ENCODE data around the gene RET.

RET gene

DNA sequence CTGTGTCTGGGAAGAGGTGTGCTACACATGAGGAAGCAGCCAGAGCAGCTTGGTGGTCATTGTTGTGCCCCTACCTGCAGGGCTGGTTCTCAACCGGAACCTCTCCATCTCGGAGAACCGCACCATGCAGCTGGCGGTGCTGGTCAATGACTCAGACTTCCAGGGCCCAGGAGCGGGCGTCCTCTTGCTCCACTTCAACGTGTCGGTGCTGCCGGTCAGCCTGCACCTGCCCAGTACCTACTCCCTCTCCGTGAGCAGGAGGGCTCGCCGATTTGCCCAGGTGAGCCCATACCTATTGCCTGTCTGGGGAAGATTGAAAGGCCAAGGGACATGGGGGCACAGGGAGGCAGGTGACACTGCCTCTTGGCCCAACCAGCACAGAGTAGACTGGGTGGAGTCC lies 32.1 kb downstream of the RET start:
- no peak for DNase-seq (ENCODE audit: low read depth in 3 of 3)

DNA sequence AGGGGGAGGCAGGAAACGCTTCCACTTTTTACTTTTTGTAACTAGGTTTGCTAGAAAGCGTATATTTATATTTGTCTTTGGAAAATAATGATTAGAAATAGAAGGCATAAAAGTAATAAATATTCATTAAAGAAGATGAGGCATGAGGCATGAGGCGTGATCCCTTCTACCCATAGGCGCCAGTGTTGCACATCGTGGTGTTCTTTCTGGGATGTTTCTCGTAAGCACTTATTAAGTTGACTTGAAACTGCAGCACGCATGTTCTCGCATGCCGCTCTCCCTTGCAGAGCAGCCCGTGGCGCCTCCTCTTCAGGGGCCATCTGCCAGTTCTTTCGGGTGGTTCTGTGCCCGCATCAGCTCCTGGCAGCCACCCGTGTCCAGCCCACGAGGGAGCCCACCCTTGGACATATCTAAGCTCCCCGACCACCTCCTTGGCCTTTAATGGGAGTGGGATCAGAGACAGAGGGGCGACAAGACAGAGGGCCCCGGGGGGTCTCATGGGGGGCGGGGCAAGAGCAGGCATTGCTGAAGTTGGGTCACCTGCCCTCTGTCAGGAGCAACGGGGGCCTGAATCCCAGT lies 32.9 kb downstream of the RET start:
- DNase-seq (ENCODE audit: low read depth in 3 of 3), result no peak

DNA sequence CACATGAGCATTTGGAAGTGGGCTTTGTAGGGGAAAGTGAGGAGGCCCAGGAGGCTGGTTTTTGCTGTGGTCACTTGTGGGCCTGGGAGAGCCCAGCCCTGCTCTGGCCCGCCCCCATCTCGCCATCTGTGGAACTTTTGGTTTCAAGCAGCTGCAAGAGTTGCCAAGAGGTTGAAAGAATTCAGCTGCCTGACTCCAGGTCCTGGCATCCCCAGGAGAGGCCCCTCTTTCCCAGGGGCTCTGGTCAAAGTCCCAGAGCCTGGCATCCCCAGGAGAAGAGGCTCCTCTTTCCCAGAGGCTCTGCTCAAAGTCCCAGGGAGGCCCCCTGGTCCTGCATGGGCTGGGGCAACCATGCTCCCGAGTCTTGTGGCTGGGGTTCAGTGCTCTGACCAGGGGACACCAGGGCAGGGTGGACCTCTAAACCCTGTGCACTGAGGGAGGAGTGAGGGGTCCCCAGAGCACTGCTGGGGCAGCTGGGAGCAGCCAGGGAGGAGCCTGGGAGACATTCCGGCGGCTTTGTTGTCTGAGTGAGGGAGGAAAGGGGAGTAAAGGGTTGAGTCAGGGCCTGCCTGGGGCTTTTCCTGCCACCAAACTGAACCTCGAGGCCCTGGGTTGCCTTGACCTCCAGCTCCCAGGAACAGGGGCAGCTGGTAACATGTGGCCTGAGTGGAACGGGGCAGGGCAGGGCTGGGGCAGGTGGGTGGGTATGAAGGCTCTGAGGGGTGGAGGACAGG lies 33.6 kb downstream of the RET start:
- no peak for DNase-seq (ENCODE audit: low read depth in 3 of 3)

DNA sequence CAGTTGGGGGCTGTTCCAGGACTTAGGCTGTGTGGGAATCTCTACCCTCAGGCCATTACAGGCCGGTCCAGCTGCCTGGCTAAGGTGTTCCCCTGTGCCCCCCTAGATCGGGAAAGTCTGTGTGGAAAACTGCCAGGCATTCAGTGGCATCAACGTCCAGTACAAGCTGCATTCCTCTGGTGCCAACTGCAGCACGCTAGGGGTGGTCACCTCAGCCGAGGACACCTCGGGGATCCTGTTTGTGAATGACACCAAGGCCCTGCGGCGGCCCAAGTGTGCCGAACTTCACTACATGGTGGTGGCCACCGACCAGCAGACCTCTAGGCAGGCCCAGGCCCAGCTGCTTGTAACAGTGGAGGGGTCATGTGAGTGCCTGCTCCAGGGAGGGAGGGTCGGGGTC lies 34.2 kb downstream of the RET start:
- no peak for DNase-seq (ENCODE audit: low read depth in 3 of 3)

DNA sequence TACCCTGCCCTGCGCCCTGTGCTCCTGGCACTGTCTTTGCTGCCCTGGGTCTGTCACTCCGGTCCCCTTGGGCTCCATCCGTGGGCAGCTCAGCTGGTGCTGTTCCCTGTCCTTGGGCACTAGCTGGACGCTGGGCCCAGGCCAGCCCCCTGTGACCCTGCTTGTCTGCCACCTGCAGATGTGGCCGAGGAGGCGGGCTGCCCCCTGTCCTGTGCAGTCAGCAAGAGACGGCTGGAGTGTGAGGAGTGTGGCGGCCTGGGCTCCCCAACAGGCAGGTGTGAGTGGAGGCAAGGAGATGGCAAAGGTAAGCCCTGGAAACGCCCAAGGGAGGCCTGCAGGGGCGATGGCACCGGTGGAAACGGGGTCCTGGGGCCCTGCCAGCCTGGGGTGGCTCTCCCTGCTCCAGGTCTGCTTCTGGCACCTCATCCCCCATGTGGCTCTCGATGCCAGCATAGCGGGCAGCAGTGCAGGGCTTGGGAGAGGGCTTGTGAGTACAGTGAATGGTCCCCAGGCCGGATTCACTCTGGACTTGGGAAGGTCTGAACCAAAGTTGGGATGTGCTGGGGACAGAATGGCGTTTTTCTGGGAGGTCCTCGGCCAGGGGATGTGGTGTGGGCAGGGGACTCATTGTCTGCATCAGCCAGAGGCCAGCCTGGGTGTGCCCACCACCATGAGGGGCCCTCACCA lies 35.2 kb downstream of the RET start:
- no peak for DNase-seq (ENCODE audit: low read depth in 3 of 3)

DNA sequence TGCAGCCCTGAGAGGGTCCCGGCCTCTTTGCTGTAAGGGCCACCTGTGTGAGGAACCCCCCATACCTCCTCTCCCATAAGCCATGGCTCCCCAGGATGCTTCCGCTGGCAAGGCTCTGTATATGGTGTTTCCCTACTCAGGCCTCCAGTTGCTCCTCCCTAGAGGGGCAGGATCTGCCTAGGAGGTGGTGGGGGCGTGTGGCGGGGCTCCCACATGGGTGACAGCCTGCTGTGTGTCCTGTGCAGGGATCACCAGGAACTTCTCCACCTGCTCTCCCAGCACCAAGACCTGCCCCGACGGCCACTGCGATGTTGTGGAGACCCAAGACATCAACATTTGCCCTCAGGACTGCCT lies 35.7 kb downstream of the RET start:
- DNase-seq (ENCODE audit: low read depth in 3 of 3), result no peak

DNA sequence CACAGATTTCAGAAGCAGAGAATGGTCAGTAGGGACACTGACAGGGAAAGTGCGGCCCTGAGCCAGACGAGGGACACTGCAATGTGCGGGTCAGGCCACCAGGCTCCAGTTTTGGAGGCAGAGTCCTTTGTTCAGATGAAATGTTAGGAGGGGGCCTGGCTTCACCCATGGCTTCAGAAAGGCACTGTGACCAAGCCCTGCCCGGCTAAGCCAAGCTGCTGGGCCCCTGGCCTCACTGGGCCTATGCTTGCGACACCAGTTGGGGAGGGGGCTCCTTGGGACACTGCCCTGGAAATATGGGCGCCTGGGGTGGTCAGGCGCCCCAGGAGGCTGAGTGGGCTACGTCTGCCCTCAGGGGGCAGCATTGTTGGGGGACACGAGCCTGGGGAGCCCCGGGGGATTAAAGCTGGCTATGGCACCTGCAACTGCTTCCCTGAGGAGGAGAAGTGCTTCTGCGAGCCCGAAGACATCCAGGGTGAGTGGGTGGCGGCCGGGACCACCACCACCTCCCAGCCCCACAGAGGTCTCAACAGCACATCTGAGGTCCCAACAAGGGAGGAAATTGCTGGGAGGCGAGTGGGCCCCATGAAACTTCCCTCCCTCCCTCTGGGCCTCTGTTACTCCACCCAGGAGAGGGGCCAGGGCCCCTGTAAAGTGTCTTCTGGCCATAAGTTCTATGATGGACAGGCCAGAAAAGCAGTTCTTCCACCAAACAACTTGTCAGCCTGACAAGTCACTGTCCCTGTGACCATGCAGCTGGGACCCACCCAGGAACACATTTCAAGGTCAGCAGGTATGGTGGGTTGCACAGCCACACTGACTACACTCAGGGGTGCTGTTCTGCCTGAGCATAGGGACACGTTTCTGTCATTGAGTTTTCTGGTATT lies 36.6 kb downstream of the RET start:
- DNase-seq (ENCODE audit: low read depth in 3 of 3), result no peak

DNA sequence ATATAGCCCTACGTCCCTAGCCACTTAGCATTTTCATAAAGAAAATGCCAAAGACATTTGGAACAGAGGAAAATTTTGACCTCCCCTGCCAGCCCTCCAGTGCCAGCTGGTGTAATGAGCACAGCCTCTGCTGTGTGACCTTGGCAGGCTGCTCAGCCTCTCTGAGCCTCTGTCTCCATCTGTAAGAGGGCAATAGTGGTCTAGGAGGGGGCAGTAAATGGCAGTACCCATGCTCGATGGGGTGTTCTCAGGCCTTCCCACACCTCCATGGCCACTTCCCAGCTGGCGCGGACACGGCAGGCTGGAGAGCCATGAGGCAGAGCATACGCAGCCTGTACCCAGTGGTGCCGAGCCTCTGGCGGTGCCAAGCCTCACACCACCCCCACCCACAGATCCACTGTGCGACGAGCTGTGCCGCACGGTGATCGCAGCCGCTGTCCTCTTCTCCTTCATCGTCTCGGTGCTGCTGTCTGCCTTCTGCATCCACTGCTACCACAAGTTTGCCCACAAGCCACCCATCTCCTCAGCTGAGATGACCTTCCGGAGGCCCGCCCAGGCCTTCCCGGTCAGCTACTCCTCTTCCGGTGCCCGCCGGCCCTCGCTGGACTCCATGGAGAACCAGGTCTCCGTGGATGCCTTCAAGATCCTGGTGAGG lies 37.3 kb downstream of the RET start:
- no peak for DNase-seq (ENCODE audit: low read depth in 3 of 3)

DNA sequence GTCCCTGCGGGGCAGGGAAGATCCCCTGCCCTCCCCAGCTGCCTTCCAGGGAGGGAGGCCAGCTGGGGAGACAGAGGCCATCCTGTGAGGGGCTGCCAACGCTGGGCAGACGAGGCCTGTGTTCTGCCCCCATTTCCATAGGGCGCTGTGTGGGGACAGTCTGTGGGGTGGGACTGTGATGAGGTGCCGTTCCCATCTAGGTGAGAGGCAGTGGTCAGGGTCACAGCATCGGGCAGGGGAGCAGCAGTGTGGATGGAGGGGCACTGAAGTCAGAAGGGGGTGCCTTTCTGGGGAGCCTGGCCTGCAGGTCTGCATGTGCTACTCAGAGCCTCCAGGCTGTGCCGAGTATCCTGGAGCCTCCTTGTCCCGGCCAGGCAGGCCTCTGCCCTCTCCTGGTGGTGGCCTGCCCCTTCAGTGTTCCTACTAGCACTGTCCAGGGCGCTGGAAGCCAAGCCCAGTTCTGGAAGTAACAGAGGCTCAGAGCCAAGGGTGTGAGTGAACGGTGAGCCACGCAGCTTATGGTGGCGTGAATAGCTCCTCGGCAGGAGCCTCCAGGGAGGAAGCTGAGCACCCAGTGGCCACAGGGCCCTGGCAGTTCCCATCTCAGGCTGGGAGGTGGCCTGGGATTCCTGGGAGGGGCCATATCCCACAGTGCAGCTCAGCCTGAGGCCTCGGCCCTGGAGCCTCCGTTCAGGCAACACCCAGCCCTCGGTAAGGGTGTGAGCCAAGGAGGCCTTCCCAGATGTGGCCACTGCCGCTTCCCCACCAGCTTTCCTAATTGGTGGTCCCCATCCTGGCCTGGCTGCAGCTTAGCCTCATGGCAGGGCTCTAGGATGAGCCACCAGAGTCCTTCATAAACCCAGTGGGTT lies 38.1 kb downstream of the RET start:
- no peak for DNase-seq (ENCODE audit: low read depth in 3 of 3)

DNA sequence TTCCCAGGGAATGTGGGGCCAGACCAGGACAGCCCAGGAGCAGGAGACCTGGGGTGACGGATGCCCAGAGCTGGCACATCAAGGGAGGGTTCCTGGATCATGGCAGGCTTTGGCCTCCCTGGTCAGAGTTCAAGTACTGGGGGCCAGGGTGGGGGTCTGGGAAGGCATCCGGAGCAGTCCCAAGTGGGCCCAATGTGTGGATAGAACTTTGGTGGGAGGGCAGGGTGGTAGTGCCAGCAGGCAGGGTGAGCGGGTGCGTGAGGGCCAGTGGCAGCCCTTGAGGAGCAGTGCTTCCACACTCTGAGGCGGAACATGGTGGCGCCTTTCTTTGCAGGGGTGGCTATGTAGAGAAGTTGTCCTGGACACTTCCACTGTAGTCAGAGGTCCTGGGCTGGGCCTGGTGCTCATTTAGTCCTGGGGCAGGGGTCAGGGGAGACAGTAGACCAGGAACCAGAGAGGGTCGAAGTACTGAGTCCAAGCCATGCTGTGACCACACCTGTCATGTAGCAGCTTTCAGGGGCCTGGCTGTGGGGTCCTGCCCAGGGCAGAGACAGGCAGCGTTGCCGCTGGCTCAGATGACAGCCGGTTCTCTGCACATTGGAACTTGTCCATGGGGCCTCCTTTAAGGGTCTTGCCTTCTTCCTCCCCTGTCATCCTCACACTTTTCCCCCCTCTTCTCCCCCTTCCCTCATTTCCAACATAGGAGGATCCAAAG lies 39.2 kb downstream of the RET start:
- no peak for DNase-seq (ENCODE audit: low read depth in 3 of 3)

DNA sequence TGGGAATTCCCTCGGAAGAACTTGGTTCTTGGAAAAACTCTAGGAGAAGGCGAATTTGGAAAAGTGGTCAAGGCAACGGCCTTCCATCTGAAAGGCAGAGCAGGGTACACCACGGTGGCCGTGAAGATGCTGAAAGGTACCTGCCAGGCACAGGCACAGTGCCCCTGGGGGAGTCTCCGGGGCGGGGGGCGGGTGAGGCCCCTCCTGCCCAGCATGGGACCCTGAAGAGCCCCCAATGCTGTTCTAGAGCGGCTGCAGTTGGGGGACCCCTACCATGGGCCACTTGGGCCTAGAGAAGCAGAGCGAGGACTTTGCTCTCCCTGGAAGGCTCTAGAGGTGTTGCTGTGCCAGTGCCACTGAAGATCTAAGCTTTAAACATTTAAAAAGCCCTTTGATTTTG lies 39.7 kb downstream of the RET start:
- DNase-seq (ENCODE audit: low read depth in 3 of 3), result no peak

DNA sequence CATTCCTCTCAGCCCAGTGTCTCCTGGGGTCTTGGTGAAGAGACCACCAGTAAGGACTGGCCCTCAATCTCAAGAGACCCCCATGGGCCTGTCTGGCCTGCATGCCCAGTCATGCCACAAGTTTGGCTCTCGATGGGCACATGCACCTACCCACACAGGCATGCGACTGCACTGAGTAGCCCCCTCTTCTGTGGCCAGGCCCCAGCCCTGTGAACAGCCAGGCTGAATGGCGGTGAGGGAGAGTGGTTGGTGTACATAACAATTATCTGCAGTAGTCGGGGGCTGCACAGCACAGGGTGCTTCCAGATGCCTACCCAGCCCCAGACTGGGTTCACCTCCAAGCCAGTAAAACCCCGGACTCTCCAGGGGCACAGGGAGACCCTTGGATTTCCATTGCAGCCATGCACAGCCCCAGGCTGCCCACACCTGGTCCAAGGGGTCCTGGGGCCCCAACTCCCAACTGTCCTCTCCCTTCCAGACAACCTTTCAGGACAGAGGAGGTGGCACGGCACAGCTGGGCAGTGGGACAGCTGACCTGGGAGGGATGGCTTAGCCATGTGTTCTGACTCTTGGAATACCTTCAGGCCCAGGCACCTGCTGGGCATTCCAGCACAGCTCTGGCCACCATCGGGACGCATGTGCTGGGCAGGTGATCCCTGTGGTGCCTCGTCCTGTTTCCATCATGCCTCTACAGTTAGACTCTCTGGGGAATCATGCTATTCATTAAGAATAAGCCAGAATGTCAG lies 40.3 kb downstream of the RET start:
- no peak for DNase-seq (ENCODE audit: low read depth in 3 of 3)

DNA sequence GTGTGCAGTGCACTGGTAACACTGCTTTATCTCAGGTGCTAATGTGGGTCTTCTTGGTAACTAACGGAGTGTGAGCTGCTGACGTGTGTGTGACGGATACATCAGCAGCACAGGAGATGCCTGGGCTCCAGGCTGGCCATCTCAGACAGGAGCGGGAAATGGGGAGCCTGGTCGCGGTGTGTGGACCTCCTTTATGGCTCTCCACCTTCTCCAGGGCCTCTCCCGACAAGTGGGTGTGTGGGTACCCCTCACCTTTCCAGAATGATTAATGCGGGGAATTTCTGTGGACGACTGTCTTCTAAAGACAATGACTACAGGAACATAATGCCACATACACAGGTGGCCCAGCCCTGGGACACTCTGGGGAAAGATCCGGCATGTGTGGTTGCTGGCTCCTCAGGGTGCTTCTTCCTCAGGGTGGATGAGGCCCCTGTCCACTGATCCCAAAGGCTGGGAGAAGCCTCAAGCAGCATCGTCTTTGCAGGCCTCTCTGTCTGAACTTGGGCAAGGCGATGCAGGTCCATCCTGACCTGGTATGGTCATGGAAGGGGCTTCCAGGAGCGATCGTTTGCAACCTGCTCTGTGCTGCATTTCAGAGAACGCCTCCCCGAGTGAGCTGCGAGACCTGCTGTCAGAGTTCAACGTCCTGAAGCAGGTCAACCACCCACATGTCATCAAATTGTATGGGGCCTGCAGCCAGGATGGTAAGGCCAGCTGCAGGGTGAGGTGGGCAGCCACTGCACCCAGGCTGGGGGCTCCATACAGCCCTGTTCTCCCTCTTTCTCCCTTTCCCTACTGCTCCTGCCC lies 41.1 kb downstream of the RET start:
- DNase-seq (ENCODE audit: low read depth in 3 of 3), result no peak

DNA sequence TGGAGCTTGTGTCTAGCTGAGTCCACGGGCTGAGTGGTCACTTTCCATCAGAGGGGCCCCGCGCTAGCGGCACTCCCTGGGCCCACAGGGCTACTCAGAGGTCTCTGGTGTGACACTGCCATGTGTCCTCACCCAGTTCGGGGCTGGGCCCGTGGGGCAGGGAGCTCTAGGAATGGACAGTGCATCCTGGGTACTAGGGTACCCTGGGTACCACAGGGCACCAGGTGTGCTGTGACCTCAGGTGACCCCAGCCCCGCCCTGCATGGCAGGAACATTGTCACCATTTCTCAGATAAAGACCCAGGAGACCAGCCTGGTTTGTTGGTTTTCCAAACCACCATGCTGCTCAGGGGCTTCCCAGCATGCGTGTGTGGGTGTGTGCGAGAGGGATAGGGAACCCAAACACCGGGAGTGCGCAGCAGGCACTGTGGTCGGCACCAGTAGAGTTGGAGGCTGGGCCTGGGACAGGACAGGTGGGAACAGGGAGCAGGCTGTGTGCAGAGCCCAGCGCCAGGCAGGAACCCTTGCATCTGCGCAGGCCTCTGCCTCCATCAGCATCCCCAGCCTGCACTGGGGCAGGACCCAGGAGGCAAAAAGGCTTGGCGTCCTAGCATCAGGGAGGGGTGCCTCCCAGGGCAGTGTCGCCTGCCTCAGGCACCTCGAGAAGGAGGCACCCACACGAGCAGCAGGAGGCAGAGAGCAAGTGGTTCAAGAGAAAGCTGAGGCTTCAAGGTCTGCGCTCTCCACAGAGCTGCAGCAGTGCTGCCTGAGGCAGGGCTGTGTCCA lies 42.0 kb downstream of the RET start:
- no peak for DNase-seq (ENCODE audit: low read depth in 3 of 3)

DNA sequence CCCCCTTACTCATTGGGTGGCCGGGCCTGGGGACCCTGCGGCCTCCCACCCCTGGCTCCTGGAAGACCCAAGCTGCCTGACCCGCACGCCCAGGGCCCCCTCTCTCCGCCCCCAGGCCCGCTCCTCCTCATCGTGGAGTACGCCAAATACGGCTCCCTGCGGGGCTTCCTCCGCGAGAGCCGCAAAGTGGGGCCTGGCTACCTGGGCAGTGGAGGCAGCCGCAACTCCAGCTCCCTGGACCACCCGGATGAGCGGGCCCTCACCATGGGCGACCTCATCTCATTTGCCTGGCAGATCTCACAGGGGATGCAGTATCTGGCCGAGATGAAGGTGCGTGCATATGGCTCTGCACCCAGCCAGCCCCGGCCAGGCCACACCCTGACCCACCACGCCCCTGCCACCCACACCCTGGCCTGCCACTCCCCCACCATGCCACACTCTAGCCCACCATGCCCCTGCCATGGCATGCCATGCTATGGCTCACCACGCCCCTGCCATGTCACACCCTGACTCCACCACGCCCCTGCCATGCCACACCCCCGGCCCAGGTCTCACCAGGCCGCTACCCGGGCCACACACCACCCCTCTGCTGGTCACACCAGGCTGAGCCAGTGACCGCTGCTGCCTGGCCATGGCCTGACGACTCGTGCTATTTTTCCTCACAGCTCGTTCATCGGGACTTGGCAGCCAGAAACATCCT lies 42.7 kb downstream of the RET start:
- DNase-seq (ENCODE audit: low read depth in 3 of 3), result no peak

DNA sequence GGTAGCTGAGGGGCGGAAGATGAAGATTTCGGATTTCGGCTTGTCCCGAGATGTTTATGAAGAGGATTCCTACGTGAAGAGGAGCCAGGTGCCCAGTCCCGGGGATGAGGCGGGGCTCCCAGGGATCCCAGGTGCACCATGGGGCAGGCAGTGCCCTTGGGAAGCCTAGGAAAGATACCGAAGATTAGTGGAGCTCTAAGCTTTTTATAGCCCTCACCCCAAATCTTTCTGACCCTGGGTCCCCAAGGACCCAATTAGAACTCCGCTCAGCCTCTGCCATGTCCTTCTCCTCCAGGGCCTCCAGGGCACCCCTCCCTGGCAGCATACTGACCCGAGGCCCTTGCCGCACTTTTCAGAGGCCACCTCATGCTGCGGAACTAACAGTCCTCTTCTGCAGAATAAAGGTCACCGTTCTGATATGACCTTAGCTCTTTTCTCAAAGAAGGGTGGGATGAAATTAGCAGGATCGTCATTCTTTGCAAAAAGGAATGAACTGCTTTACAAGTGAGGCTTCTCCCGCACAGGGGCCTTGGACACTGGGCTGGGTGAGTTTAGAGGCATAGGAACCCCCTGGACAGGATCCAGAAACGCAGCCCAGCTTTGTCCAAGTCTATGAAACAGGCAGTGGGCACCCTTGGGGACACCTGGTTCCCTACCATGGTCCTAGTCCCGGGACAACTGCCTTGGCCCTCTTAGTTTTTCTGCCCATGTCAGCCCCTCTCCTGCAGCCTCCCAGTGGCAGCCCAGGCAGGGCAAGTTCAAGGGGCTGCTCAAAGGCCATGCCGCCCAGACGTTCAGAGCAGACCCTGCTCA lies 43.5 kb downstream of the RET start:
- DNase-seq (ENCODE audit: low read depth in 3 of 3), result no peak
